Mesodermal cell (in vitro differentiated cells): ENCODE results near the gene ADAM19.
"Not testable (repeated sequence)": the region's sequence is repeated elsewhere in the genome, so short reads cannot be mapped to it uniquely, and the experiment has no call there.

Experiments used
- H3K27ac ChIP-seq: 2 replicates; pipeline ENCODE4 v1.7.0; 2013; ENCODE audit warnings: mild to moderate bottlenecking, low read depth, low read length, moderate library complexity; ENCODE audit not compliant: severe bottlenecking
- H3K36me3 ChIP-seq: 2 replicates; pipeline ENCODE4 v1.7.1; 2013; ENCODE audit warnings: mild to moderate bottlenecking, low read length, moderate library complexity; ENCODE audit not compliant: control insufficient read depth, insufficient read depth
- H3K4me1 ChIP-seq: one replicate; pipeline ENCODE4 v1.7.1; 2013; ENCODE audit warnings: mild to moderate bottlenecking, low read length; ENCODE audit not compliant: insufficient read depth, control insufficient read depth, poor library complexity, severe bottlenecking
- H3K4me3 ChIP-seq: 2 replicates; pipeline ENCODE4 v1.7.0; 2013; ENCODE audit warnings: low read length, control low read depth, mild to moderate bottlenecking; ENCODE audit not compliant: insufficient read depth, poor library complexity, severe bottlenecking; ENCODE audit errors: extremely low read depth
- H3K9me3 ChIP-seq: 2 replicates; pipeline ENCODE4 v1.7.1; 2013; ENCODE audit warnings: mild to moderate bottlenecking, low read length, moderate library complexity; ENCODE audit not compliant: control insufficient read depth
- whole genome bisulfite sequencing, 2 experiments: methylation state at CpG; one replicate each; pipeline ENCODE4 v1.1.5; 2013; ENCODE audit warnings: missing lambda C conversion rate in 2 of 2; ENCODE audit not compliant: insufficient coverage in 2 of 2; 5-methylcytosine and 5-hydroxymethylcytosine counted together

The ADAM19 gene

GRCh38 chr5:157443041-157443549, 132.5 kb downstream of the ADAM19 start:
- Histone ChIP-seq H3K4me3 (no peak overlapping the region), H3K36me3 (no peaks in the 10 kb centered on the region), H3K9me3 (no peaks in the 10 kb centered on the region), H3K27ac (peak overlapping the region; percentile 24), H3K4me1 (no peaks in the 10 kb centered on the region)
- 90 to 98% methylated on average over 1 to 4 of the region's 7 CpGs for WGBS, 2 experiments

GRCh38 chr5:157434096-157434495, 141.5 kb downstream of the ADAM19 start:
- Histone ChIP-seq H3K4me1 (no peaks in the 10 kb centered on the region), H3K36me3 (no peaks in the 10 kb centered on the region), H3K9me3 (no peaks in the 10 kb centered on the region), H3K27ac (no peak overlapping the region), H3K4me3 (no peak overlapping the region)
- WGBS, 2 experiments, result 80 to 84% methylated on average over 3 of the region's 4 CpGs

GRCh38 chr5:157431544-157432200, 143.9 kb downstream of the ADAM19 start:
- no peaks in the 10 kb centered on the region for H3K4me1 ChIP-seq
- 20 to 50% methylated on average over 1 to 2 of the region's 4 CpGs for WGBS, 2 experiments

GRCh38 chr5:157429920-157430319, 145.7 kb downstream of the ADAM19 start:
- H3K4me1 ChIP-seq, H3K9me3 ChIP-seq, H3K4me3 ChIP-seq, H3K36me3 ChIP-seq, H3K27ac ChIP-seq: not testable (repeated sequence)
- 100% methylated on average over 2 of the region's 5 CpGs; no CpG with 5 or more reads in 1 of the 2 experiments for WGBS, 2 experiments

More at GRCh38 chr5:157431544-157432200, 143.9 kb downstream of the ADAM19 start:
- H3K36me3 ChIP-seq, result no peaks in the 10 kb centered on the region
- no peak overlapping the region for H3K4me3 ChIP-seq
- no peak overlapping the region for H3K27ac ChIP-seq
- H3K9me3 ChIP-seq, result no peaks in the 10 kb centered on the region
